Activated naive CD8-positive, alpha-beta T cell treated with anti-CD3 and anti-CD28 coated beads, Interleukin-2, amount 10 ng/mL, durations not matched to agents 7 days and 5 days (primary cell): ENCODE measurements around the gene BFSP1. TPM values are rescaled to one million over a fixed set of nuclear protein-coding genes. Genes with fewer than 3 reads are reported as not detected.

Source experiments
- ATAC-seq: fragments of 150-1000 bp; cut with Tn5 transposase; one replicate; pipeline ENCODE4 v1.10.0; 2021; ENCODE audit warnings: low read depth, moderate library complexity
- POLR2A ChIA-PET: fragments of 350-600 bp; sonication (Branson Sonifier 250); formaldehyde crosslinking; loops from one replicate; lab custom pipeline; 2021; ENCODE audit warnings: antibody characterized with exemption; lab: Charles Lee
- DNase-seq: peaks from one replicate; pipeline ENCODE4 v3.0.0; 2021
- H3K27ac Mint-ChIP-seq: one replicate; pipeline ENCODE4 v1.8.0; 2022; ENCODE audit warnings: mild to moderate bottlenecking, mixed read lengths
- H3K27me3 Mint-ChIP-seq: one replicate; pipeline ENCODE4 v1.8.0; 2022; ENCODE audit warnings: mild to moderate bottlenecking, moderate library complexity, mixed read lengths
- H3K36me3 Mint-ChIP-seq: one replicate; pipeline ENCODE4 v1.8.0; 2021; ENCODE audit warnings: mild to moderate bottlenecking, mixed read lengths
- H3K4me1 Mint-ChIP-seq: one replicate; pipeline ENCODE4 v1.8.0; 2021; ENCODE audit warnings: mixed read lengths
- H3K4me3 Mint-ChIP-seq: one replicate; pipeline ENCODE4 v1.8.0; 2022; ENCODE audit warnings: mild to moderate bottlenecking, moderate library complexity, mixed read lengths
- H3K9me3 Mint-ChIP-seq: one replicate; pipeline ENCODE4 v1.8.0; 2021; ENCODE audit warnings: mixed read lengths
- total RNA-seq, 2 experiments: library from RNA; stranded (reverse); gene quantifications; one replicate each; pipeline ENCODE4 v1.2.3, GENCODE V29; 2021

The BFSP1 gene
- total RNA-seq, 2 experiments from 2014 or later: 0.17 to 0.36 TPM

GRCh38 chr20:17452441-17452840 lies 78.7 kb downstream of the BFSP1 start:
- ATAC-seq (no peak), DNase-seq (no peak)
- H3K9me3 Mint-ChIP-seq: no peaks in the 10 kb centered on the region
- peaks cover 18% of the 10 kb centered on the region for H3K27me3 Mint-ChIP-seq
- H3K27ac Mint-ChIP-seq: no peak overlapping the region
- no peaks in the 10 kb centered on the region for H3K4me1 Mint-ChIP-seq
- POLR2A ChIA-PET: no interaction called here
- H3K36me3 Mint-ChIP-seq: no peaks in the 10 kb centered on the region
- no peak overlapping the region for H3K4me3 Mint-ChIP-seq

- Mint-ChIP-seq H3K9me3 (no peaks in the 10 kb centered on the region), H3K4me3 (no peak overlapping the region), H3K27me3 (peaks cover 18% of the 10 kb centered on the region), H3K27ac (no peak overlapping the region), H3K36me3 (no peaks in the 10 kb centered on the region), H3K4me1 (no peaks in the 10 kb centered on the region)
- ATAC-seq (no peak), DNase-seq (no peak)
- POLR2A ChIA-PET: no interaction called here
Measured at GRCh38 chr20:17449031-17449430, 82.1 kb downstream of the BFSP1 start.

DNA sequence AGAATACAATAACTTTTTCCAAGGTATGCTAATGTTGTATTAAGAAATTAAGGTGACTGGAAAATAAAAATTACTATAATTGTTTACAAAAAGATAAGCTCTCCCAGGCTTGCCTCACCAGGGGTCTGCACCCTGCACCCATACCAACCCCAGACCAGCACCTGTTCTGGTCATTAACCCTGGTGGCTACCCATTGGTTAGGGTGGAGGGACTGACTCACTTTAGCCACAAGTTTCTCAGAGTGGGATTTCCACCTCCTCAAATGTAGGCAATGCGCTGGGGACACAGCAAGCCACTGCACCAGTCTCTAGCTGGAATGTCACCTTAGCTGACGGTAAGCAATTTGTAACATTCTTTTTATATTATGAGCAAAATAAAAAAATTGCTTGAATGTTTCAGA lies 83.1 kb downstream of the BFSP1 start:
- no peaks in the 10 kb centered on the region for H3K36me3 Mint-ChIP-seq
- no peak overlapping the region for H3K4me3 Mint-ChIP-seq
- no peaks in the 10 kb centered on the region for H3K4me1 Mint-ChIP-seq
- ATAC-seq: no peak
- POLR2A ChIA-PET: no interaction called here
- H3K27me3 Mint-ChIP-seq: peaks cover 20% of the 10 kb centered on the region
- no peaks in the 10 kb centered on the region for H3K9me3 Mint-ChIP-seq
- H3K27ac Mint-ChIP-seq: no peak overlapping the region
- DNase-seq: no peak

DNA sequence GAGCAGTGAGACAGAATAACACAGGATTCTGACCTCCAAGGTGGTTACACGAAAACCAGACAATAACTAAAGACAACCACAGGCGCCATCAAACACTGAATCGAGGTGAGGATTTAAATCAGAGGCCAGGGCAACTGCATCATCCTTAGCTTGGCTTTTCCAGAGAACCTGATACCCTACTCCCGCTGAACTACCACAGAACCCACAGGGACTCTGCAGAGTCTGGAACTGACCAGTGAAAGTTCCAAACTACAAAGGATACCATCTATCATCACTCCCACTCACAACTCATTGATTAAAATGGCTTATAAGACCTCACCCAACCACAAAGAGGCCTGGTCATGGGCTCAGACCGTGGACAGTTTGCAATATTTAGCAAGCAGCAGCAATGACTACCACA lies 85.0 kb downstream of the BFSP1 start:
- DNase-seq (no peak), ATAC-seq (no peak)
- Mint-ChIP-seq H3K4me1 (no peaks in the 10 kb centered on the region), H3K4me3 (no peak overlapping the region), H3K36me3 (no peaks in the 10 kb centered on the region), H3K27me3 (peaks cover 16% of the 10 kb centered on the region), H3K9me3 (no peaks in the 10 kb centered on the region), H3K27ac (no peak overlapping the region)
- POLR2A ChIA-PET: no interaction called here

GRCh38 chr20:17445543-17445942 lies 85.6 kb downstream of the BFSP1 start:
- Mint-ChIP-seq H3K4me3 (no peak overlapping the region), H3K27ac (no peak overlapping the region), H3K36me3 (no peaks in the 10 kb centered on the region), H3K27me3 (peaks cover 16% of the 10 kb centered on the region), H3K4me1 (no peaks in the 10 kb centered on the region), H3K9me3 (no peaks in the 10 kb centered on the region)
- ATAC-seq (no peak), DNase-seq (no peak)
- POLR2A ChIA-PET: no interaction called here

- no peaks in the 10 kb centered on the region for H3K4me1 Mint-ChIP-seq
- DNase-seq: no peak
- H3K27ac Mint-ChIP-seq: no peak overlapping the region
- H3K9me3 Mint-ChIP-seq: no peaks in the 10 kb centered on the region
- no peaks in the 10 kb centered on the region for H3K36me3 Mint-ChIP-seq
- POLR2A ChIA-PET: no interaction called here
- no peak overlapping the region for H3K4me3 Mint-ChIP-seq
- peaks cover 16% of the 10 kb centered on the region for H3K27me3 Mint-ChIP-seq
- no peak for ATAC-seq
Measured at GRCh38 chr20:17444091-17444490, 87.1 kb downstream of the BFSP1 start.

Other genes starting within 250 kb of the BFSP1 start
- 10 to 100 TPM; 41.7 to 47.5 TPM for gene DSTN, start 38.7 kb upstream of the BFSP1 start, total RNA-seq
- 10 to 100 TPM; 48.0 to 51.0 TPM for gene RRBP1, start 150.9 kb upstream of the BFSP1 start, total RNA-seq
- gene BANF2, start 168.6 kb upstream of the BFSP1 start, total RNA-seq: not detected